GM18505 (cell line): Measurements from ENCODE around the gene EFCAB6.

Source experiments
- ATAC-seq: cut with Tn5 transposase; IDR thresholded peaks from one replicate; pipeline ENCODE4 v1.9.1; 2021; ENCODE audit not compliant: unreplicated experiment
- POLR2A ChIP-seq: IDR thresholded peaks from 4 replicates; pipeline ENCODE4 v1.6.1; 2011; ENCODE audit warnings: borderline replicate concordance; ENCODE audit not compliant: insufficient read depth, insufficient read length; ENCODE audit errors: extremely low read depth

The EFCAB6 gene

DNA sequence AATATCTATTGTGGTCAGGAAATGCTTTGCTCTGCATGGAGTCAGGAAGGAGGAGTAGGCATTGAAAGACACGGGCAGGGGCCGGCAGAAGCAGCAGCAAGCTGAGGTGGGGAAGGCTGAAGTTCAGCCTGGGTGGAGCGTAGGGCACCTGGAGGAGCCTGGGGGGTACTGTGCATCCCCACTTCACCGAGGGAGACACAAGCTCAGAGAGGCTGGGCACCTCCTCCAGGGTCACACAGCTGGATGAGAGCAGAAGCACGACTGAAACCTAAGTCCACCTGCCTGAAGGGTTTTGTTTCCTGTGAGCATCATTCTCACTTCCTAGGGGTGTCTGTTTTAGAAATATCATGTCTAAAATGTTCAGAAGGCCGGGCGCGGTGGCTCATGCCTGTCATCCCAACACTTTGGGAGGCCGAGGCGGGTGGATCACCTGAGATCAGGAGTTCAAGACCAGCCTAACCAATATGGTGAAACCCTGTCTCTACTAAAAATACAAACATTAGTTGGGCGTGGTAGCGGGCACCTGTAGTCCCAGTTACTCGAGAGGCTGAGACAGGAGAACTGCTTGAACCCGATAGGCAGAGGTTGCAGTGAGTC, 262.0 kb downstream of the EFCAB6 start:
- no peak for ATAC-seq
- no peak for TF ChIP-seq POLR2A

DNA sequence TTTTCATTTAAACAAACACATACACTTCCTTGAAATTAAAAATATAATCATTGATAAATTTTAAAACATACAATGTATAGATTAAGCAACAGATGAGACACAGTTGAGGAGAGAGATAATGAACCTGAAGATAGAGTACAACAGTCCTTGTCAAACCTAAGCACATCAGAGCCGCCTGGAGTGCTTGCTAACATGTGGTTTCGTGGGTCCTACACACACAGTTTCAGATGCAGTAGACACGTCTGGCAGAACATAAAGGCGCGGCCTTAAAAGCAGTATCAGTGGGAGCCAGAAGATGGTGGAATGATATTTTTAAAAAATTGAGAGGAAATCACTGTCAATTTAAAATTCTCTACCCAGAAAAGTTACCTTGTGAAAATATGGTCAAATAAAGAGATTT, 265.9 kb downstream of the EFCAB6 start:
- no peak for TF ChIP-seq POLR2A
- ATAC-seq, result no peak

DNA sequence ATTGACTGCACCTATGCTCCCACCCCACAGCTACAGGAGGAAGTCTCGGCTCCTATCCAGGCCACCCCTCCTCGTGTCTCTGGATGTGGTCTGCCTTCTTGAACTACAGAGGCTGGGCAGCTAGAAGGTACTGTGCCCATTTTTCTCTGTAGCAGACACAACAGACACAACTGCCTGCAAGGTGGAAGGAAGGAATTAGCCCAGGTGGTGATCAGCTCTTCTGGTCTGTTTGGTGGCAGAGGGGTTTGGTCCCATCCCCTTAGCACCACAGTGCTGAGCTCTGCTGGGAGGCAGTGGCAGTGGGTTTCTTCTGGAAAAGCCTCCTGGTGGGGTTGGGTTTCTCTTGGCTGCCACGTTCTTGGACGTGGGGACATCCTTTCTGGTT, 267.8 kb downstream of the EFCAB6 start:
- ATAC-seq, result no peak
- no peak for TF ChIP-seq POLR2A

DNA sequence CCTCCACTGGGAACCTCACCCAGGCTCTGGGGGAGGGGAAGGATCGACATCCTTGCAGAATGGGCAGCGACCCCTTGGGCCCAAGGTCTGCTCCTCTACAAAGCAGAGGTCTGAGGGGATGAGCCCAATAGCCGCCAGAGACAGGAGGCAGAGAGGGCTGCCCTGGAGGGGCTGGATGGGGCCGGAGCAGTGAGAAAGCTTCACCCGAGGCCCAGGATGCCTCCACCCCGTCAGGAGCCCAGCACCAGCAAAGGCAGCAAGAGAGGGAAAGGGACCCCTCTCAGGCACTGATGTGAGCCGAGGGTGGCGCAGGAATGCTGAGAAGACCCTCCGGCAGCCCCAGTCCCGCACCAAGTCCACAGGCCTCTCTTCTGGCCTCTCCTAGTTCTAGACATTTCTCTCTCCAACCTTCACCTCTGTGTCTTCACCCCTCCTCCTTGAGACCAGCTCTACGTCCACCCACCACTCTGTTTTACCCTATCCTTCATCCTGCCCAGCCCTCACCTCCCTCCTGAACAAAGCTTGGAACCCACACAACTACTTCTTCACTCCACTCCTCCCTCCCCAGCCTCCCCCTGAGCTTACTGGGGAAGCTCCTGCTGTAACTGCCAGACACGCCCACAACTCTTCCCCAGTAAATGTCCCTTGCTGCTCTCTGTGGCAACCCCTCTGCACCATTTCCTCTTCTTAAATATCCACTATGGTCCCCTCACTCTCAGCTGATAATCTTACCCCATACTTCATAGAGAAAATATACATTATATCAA, 268.4 kb downstream of the EFCAB6 start:
- ATAC-seq, result no peak
- TF ChIP-seq POLR2A, result no peak

DNA sequence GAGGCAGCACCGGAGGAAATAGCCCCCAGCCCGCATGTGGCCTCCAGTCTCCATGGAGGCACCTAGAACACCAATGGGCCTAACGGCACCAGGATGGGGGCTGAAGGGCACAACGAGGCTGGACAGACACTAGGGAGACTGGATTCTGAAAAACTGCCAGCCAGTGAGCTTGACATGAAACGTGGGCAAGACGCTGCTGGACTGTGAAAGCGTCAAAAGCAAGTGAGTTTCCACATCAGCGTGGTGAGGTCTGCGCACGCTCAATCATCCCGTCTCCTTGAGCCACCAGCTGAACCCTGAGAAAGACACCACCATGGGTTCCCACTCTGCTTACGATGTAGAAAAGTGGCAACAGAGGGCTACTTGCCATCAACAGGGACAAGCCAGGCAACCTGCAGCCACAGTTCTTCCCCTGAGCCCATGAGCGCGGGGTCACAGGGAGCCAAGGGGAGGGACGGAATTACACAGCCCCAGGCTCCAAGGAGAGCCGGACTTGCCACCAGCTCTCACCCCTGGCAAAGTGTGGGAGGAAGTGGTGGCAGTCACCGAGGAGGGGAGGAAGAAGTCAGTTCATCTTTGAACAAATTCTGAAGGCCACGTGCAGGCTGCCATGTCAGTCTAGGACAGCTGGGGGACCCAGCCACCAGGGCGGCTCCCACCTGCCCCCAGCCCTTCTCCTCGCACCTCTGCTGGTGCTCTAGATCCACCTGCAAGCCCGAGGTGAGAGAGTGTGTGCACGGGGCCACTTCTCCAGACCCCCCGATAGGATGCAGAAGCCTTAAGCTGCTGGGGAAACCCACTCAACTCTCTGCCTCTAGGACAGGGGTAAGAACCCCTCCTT, 269.2 kb downstream of the EFCAB6 start:
- no peak for ATAC-seq
- no peak for TF ChIP-seq POLR2A

DNA sequence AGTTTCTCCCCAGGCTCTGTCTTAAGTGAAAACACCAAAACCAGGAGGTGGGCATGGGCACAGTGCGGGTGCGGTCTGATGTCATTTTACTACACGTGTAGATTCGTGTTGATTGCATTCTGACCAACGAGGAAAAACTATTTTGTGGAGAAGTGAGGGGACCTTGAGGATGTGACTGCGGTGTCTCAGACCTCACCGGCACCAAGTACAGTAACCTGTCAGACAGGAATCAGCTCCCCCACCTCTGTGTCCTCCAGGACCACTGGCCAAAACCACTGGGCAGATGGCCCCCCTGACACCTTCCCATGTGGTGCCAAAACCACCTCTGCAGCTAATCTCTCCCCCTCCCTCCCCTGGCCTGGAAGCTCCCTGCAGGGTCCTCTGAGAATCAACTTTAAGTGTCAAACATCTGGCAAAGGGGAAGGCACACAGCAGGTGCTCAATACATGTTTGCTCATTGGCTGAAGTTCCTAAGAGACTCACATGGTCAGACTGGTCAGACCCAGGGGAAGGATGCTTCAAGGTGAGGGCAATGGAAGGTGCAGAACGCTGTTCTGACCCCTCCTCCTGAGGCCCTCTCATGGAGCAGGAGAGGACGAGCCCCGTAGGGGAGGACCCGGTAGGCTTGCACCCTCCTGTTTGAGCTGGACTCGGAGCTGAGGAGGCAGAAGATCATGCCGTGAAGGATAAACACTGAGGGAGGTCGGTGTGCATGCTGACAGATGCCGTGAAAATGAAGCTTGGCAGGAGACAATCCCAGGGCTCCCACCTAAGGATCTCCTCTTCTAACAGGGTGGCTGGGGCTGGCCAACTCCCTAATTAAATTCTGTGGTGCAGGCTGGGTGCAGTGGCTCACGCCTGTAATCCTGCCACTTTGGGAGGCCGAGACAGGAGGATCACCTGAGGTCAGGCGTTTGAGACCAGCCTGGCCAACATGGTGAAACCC, 270.4 kb downstream of the EFCAB6 start:
- TF ChIP-seq POLR2A, result no peak
- no peak for ATAC-seq

DNA sequence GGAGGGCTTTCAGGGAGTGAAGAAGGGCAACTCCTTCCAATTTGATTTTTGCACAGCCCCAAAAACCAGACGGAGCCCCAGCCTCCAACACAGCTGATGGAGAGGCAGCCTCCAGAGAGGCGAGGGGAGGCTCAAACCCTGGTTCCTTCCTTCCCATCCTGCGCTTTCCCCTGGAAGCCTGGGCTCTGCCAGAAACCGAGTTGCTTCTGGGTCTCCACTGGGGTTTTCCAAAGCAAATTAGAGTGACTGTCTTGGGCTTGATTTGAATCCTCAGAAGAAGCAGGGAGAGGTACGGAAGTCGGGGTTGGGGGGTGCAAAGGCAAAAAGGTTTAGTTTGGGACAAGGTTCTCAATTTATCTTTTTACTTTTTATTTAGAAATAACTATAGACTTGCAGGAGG, 271.1 kb downstream of the EFCAB6 start:
- TF ChIP-seq POLR2A, result no peak
- ATAC-seq, result no peak

DNA sequence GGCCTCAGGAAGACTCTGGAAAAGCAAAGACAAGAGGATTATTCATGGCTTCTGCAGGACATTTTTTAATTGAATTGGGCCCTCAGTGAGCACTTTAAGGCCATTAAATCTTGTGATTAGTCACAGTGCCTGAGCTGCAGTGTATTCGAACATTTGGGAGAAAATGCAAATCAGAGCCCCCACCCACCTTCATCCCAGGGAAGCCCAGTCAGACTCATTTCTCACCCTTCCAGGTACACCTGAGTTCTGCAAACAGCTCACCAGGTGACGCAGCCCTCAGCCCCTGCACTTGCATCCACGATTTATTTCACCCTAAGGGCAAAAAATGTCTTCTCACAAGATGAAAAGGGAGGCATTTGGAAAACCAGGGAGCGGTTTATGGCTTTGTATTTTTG, 271.6 kb downstream of the EFCAB6 start:
- ATAC-seq, result no peak
- no peak for TF ChIP-seq POLR2A

DNA sequence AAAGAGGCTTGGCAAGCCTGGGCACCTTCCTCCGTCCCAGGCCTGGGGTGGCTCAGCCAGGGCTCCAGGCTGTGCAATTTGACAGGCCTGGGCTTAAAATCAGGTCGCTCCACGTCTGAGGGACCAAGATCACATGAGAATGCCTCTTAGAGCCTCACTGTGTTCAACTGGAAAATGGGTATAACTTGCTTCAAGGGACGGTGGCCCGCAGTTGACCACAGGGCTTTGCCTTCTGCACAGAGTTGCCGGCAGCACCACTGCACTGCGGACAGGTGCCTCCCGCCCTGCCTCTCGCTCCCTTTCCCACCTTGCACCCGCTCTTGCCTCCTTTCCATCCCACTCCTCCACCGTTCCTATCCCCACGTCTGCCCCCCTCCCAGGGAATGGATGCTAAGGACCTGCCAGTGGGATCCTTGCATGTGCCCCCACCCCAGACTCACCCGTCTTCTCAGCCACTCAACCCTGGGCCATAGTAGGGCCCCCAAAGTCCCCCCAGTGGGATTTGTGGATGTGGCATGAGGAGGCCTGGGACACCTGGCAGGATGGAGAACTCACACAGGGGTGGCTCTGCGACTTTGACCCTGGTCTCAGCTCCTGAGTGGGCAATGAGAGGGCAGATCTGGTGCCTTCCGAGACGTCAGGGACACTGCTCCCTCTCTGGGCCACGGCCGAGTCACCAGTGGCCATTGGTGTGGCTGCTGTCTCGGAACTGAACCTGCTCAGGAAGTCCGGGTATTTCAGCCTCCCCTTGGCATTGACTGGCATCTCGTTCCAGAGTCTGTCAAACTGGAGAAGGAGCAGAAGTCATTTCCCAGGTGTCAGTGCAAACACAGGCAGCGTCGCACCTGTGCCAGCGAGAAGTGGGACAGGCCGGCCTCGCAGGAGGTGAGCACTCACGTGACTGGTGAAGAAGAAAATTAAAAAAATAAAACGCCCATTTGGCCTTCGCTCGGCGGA, 272.3 kb downstream of the EFCAB6 start:
- ATAC-seq, result no peak
- no peak for TF ChIP-seq POLR2A

DNA sequence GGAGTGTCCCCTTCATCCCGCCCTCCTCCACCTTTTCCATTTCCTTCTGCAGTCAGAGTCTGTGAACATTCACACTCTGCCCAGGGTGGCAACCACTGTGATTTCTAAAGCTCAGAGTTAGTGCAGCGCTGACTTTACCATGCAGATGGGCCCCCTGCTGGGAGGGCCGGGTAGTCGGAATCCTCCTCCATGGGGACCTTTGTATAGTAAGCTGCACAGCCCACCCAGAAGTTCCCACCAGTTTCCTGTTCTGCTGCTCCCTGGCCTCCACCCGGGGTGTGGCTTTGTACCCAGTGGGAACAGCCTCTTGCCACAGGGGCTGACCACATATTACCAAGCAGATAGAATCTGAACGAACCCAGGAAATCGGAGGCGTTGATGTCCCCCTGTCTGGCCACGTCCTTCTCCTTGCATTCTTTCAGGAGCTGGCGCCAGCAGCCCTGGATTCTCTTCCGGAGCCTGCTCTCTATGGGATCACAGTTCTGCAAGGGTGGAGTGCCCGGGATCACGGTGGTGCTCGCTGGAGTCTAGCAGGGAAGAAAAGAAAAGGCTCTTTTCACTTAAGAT, 275.0 kb downstream of the EFCAB6 start:
- ATAC-seq, result no peak
- no peak for TF ChIP-seq POLR2A

DNA sequence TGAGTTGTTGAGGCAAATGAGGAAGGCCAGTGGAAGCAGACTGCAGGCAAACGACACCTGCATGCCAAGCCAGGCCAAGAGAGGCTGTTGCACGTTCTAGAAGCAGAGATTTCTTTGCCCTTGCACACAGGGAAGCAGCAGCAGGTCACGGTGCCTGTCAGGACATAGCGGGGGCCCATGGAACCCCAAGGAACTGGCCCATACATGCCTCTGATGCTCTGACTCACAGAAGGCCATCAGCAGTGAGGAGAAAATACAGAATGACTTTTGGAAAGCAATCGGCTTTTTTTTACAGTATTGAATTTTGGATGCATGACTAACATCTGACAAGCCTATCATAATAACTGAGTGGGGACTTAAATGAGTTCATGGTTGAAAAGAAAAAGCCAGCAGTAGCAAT, 276.4 kb downstream of the EFCAB6 start:
- no peak for ATAC-seq
- TF ChIP-seq POLR2A, result no peak

DNA sequence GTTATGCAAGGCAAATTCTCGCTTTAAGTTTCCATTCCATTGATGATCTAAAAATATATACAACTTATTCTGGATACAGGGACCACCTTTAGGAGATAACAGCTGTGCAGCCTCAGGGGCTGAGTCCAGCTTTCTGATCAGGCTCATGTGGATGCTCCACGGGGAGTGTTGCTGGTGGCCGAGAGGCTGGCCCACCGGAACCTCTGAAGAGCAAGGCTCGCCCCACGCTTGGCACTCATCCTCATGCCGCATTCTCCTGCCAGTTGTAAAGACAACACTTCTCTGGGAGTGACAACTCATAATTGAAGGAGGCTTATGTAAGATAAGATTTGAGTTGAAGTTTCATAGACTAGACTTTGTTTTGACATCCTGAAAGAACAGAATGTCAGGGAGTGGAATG, 276.8 kb downstream of the EFCAB6 start:
- ATAC-seq, result no peak
- no peak for TF ChIP-seq POLR2A

DNA sequence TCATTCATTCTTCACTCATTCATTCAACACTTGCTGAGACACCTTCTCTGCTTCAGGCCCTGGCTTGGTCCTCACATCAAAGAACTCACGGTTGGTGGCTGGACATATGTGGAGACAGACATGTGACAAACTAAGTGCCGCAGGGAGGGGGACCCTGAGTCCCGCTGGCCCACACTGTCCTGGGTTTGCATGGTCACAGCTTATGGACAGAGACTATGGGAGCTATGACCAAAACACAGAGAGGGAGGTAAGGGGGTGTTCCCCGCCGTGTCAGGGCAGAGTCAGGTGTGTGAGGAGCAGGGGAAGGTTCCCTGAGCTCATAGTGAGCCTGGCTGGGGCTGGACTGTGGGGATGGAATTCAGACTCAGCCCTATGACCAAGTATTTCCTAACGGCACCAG, 277.2 kb downstream of the EFCAB6 start:
- no peak for ATAC-seq

More for the DNA sequence above, 277.2 kb downstream of the EFCAB6 start:
- TF ChIP-seq POLR2A, result no peak
